Sciatic nerve (tissue), 2 donors: Measurements from ENCODE around the gene SSBP4. TPM values are rescaled to one million over a fixed set of nuclear protein-coding genes. Genes with fewer than 3 reads are reported as not detected.
A peak's percentile ranks its signal among the peaks of the same experiment; 100 is the strongest.
"Not testable (repeated sequence)": the region's sequence is repeated elsewhere in the genome, so short reads cannot be mapped to it uniquely, and the experiment has no call there.

ENCODE experiments used
- ATAC-seq: fragments of 200-7000 bp; cut with Tn5 transposase; one replicate; pipeline ENCODE4 v1.9.1; 2020; ENCODE audit warnings: mild to moderate bottlenecking, moderate library complexity
- DNase-seq: peaks from one replicate; pipeline ENCODE4 v3.0.0-alpha.2; 2020; ENCODE audit warnings: low spot score
- intact Hi-C: fragments of 100-400 bp; cut with DNase I; formaldehyde crosslinking; loops from one replicate; pipeline ENCODE4 v1.14.2; 2022
- total RNA-seq: library from RNA; stranded (reverse); fragmentation: NEBNext Ultra II Directional; extraction: Animal tissue kit (Norgen Biotek cat#: 25700); gene quantifications from one replicate; pipeline ENCODE4 v1.2.1, GENCODE V29; 2021
- donor health status: DM: no; HTN: no; CAD: no.
- donor health status: DM: no; HTN: no; CAD: no.

SSBP4 gene
- total RNA-seq = 82.5 TPM

- intact Hi-C loops = no loop called here
- peak; percentile 85 for DNase-seq
- peak; percentile 2 for ATAC-seq
Measured at GRCh38 chr19:18419195-18419698, at the start of gene SSBP4. SSBP4 (plus strand) TSS chr19:18419398; CDS start chr19:18419649, 251 bp downstream.

- no peak for ATAC-seq
- no peak for DNase-seq
- intact Hi-C loops = no loop called here
Measured at GRCh38 chr19:18373407-18373891, 45.7 kb upstream of the SSBP4 start.

DNA sequence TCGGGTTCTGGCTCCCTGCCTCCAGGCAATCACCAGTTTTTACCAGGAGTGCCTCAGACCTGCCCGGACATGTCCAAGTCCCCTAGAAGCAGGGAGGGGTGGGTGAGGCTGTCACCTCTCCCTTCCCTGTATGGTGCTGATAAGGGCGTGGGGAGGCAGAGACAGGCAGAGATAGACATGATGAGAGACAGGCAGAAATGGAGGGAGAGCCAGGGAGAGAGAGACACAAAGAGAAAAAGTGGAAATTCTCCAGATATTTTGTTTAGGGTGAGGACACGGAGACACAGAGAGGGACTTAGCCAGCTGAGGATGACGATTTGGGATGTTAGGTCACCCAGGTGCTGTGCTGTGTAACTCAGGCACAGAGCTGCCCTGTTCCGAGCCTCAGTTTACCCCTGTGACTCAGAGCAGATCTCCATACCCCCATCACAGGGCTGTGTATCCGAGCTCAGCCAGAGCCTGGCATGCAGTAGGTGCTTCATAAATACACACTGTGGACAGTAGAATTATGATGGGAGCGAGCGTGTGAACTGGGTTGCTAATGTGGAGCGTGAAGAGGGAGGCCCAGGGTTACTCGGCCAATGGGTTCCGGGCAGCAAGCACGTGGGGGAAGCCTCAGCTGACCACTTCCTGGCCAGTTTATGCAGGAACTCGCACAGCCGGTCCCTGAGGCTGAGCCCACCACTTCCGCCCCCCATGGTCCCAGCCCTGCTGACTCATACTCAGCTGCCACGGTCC, 45.1 kb upstream of the SSBP4 start:
- DNase-seq (peak; percentile 95), ATAC-seq (peak; percentile 97)
- intact Hi-C loops = no loop called here

DNA sequence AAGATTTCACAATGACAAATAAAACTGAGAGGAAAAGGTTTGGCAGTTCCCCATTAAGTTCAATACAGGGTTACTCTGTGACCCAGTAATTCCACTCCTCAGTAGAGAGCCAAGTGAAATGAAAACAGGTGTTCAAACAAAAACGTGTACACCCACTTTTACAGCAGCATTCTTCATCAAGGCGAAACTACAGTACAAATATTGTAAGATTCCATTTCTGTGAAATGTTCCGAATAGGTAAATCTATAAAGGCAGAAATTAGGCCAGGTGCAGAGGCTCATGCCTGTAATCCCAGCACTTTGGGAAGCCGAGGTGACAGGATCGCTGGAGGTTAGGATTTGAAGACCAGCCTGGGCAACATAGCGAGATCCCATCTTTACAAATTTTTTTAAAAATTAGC, 42.2 kb upstream of the SSBP4 start:
- intact Hi-C loops = no loop called here
- DNase-seq = no peak
- no peak for ATAC-seq

- intact Hi-C loops = no loop called here
- peak; percentile 97 for ATAC-seq
Measured at GRCh38 chr19:18379803-18380747, 39.1 kb upstream of the SSBP4 start.

DNA sequence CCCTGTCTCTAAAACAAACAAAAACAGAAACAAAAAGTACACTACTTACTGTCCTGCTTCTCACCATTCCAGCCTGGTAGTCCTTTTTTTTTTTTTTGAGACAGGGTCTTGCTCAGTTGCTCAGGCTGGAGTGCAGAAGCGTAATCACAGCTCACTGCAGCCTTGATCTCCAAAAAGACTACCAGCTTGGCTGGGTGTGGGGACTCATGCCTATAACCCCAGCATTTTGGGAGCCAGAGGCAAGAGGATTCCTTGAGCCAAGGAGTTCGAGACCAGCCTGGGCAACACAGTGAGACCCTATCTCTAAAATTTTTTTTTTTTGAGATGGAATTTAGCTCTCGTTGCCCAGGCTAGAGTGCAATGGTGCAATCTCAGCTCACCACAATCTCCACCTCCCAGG, 38.4 kb upstream of the SSBP4 start:
- intact Hi-C loops = no loop called here
- no peak for ATAC-seq
- no peak for DNase-seq

More at GRCh38 chr19:18379803-18380747, 39.1 kb upstream of the SSBP4 start:
- peak; percentile 95 for DNase-seq

DNA sequence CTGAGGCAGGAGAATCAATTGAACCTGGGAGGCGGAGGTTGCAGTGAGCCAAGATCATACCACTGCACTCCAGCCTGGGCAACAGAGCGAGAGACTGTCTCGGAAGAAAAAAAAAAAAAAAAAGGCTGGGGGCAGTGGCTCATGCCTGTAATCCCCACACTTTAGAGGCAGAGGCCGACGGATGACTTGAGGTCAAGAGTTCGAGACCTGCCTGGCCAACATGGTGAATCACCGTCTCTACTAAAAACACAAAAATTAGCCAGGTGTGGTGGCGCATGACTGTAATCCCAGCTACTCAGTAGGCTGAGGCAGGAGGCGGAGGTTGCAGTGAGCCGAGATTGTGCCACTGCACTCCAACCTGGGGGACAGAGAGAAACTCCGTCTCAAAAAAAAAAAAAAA, 35.6 kb upstream of the SSBP4 start:
- ATAC-seq = not testable (repeated sequence)

DNA sequence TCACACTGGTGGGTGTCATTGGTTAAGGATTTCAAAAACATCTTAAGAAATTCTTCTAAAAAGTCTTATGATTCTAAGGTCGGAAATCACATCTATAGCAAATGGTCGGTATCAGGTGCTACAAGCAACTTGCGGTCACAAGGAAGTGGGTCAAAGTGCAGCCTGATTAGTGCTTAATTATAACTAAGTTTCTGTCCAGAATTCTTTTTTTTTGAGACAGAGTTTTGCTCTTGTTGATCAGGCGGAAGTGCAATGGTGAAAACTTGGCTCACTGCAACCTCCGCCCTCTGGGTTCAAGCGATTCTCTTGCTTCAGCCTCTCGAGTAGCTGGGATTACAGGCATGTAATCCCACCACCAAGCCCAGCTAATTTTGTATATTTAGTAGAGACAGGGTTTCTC, 34.4 kb upstream of the SSBP4 start:
- intact Hi-C loops = no loop called here
- no peak for DNase-seq

More for the DNA sequence above, 35.6 kb upstream of the SSBP4 start:
- intact Hi-C loops, DNase-seq: not testable (repeated sequence)

DNA sequence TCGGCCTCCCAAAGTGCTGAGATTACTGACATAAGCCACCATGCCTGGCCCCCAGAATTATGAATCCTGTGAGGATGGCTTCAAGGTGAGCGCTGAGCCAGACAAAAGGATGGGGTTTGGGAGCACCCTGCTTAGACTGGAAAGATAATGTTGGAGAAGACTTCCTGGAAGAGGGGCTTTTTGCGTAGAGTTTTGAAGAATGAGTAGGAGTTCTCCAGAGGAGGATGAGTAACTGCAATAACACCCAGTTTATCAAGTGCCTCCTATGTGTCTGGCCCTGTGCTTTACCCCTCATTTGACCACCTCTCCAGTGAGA, 33.9 kb upstream of the SSBP4 start:
- intact Hi-C loops = no loop called here
- no peak for ATAC-seq
- DNase-seq = no peak

More for the DNA sequence above, 34.4 kb upstream of the SSBP4 start:
- no peak for ATAC-seq

GRCh38 chr19:18385675-18386542, 33.3 kb upstream of the SSBP4 start, which contains the start of gene GDF15:
GDF15 (plus strand) TSS chr19:18386158; CDS start chr19:18386190, 32 bp downstream.
- intact Hi-C loops = no loop called here
- DNase-seq = peak; percentile 82
- peak; percentile 70 for ATAC-seq

DNA sequence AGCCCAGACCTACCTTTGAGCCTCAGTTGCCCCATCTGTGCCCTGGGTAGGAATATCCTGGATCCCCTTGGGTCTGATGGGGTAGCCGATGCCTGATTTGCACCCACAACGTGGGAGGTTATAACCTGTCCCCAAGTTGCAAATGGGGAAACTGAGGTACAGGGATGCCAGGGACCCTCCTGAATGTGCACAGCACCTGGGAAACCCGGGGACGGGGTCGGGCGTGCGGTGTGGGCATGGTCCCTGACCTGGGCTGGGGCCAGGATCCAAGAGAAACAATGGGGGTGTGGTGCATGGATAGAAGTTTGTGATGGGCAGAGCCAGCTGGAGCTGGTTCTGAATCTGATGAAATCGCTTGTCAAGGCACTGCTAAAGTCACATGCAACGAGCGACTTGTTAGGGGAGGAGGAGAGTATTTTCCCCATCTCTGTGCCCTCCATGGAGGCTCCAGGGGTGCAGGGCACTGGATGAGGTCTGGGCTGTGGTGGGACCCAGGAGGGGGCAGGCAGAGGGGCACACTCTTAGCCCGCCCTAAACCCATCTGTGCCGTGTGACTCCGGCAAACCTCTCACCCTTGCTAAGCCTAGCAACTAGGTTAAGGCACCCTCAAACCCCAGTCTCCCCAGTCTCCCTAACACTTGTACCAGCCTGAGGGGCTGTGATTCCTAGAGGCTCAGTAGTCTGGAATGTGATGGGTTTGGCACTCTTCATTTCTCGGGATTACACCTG, 32.5 kb upstream of the SSBP4 start:
- intact Hi-C loops = no loop called here

GRCh38 chr19:18388100-18388959, 30.9 kb upstream of the SSBP4 start:
- ATAC-seq (peak; percentile 76), DNase-seq (peak; percentile 89)
- intact Hi-C loops = no loop called here

More for the DNA sequence above, 32.5 kb upstream of the SSBP4 start:
- DNase-seq (no peak), ATAC-seq (peak; percentile 62)

DNA sequence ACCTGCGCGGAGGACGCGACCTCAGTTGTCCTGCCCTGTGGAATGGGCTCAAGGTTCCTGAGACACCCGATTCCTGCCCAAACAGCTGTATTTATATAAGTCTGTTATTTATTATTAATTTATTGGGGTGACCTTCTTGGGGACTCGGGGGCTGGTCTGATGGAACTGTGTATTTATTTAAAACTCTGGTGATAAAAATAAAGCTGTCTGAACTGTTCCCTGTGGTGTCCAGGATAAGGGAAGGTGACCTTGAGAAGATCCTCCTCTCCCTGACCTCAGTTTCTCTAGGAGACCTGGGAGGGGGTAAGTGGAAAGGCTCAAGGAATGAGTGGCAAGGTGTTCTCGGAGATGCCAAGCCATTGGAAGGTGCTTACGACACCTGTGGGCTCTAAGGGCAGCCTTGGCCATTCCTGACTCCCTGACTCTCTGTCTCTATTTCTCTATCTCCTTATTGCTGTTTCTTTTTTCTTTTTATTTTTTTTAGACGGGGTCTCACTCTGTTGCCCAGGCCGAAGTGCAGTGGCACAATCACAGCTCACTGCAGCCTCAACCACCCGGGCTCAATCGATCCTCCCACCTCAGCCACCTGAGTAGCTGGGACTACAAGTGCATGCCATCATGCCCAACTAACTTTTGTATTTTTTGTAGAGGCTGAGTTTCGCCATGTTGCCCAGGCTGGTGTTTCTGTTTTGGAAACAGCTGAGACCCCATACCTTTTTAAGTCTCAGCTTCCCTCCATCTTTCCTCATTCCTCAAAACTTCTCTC, 30.1 kb upstream of the SSBP4 start:
- intact Hi-C loops = no loop called here
- DNase-seq (no peak), ATAC-seq (no peak)

- ATAC-seq (no peak), DNase-seq (no peak)
- intact Hi-C loops = no loop called here
Measured at GRCh38 chr19:18389726-18390064, 29.5 kb upstream of the SSBP4 start.

DNA sequence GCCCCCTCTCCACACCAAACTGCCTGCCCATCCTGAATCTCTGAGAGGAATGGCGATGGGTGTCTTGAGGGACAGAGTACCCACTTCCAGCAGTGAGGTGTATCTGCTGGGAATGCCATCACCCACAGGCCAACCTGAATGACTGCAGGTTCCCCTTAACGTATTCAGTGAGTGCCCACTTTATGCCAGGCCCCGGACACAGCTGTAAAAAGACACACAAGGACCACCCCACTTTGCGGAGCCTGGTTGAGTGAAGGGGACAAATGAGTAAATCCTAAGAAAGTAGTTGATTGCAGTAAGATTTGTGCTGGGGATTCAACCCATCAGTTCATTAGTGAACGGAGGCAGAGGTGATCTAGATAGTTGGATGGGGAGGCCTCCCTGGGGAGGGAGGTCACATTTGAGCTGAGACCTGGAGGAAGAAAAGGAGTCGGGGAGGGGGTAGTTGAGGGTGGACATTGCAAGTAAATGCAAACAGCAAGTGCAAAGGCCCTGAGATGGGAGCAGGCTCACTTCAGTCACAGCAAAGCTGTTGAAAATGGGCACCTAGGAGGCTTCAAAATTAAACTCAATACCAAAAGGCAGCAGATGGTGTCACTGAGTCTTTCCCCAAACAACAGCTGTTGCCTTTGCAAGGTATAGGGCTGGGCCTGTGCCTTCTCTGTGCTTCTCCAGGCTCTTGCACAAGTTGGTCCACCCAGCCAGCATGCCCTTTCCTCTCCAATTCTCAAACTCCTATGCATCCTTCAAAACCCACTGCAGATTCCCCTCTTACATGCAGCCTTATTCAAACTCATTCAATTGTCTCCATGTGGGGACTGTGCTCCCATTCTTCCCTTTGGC, 28.9 kb upstream of the SSBP4 start:
- intact Hi-C loops = no loop called here
- ATAC-seq (no peak), DNase-seq (no peak)
